DOHH2 (cell line): ENCODE data around the gene PLCB4.

Source experiments
- H3F3A ChIP-seq: fragments of 200-600 bp; sonication (generic), shearing (Covaris generic); 2 replicates; pipeline ENCODE4 v1.6.0; 2016; ENCODE audit warnings: antibody characterized with exemption, mild to moderate bottlenecking; ENCODE audit not compliant: control insufficient read depth, insufficient read depth
- H3K27ac ChIP-seq: fragments of 200-600 bp; sonication (generic); 2 replicates; pipeline ENCODE4 v1.5.1; 2014; ENCODE audit warnings: low read depth, mild to moderate bottlenecking, low read length, moderate library complexity
- H3K27me3 ChIP-seq: fragments of 200-600 bp; sonication (generic); 2 replicates; pipeline ENCODE4 v1.6.1; 2014; ENCODE audit warnings: mild to moderate bottlenecking, low read length, mixed read lengths; ENCODE audit not compliant: control insufficient read depth
- H3K36me3 ChIP-seq: fragments of 200-600 bp; sonication (generic); 2 replicates; pipeline ENCODE4 v1.6.1; 2014; ENCODE audit warnings: mild to moderate bottlenecking, low read length, moderate library complexity, mixed read lengths; ENCODE audit not compliant: control insufficient read depth
- H3K4me1 ChIP-seq: fragments of 200-600 bp; sonication (generic); 2 replicates; pipeline ENCODE4 v1.6.1; 2014; ENCODE audit warnings: mild to moderate bottlenecking, low read length, mixed read lengths; ENCODE audit not compliant: control insufficient read depth
- H3K4me2 ChIP-seq: fragments of 200-600 bp; sonication (generic); 2 replicates; pipeline ENCODE4 v1.6.0; 2014; ENCODE audit warnings: mild to moderate bottlenecking, low read length, moderate library complexity
- H3K4me3 ChIP-seq: fragments of 200-600 bp; sonication (generic); 2 replicates; pipeline ENCODE4 v1.5.1; 2014; ENCODE audit warnings: mild to moderate bottlenecking, low read length, mixed read lengths
- H3K79me2 ChIP-seq: fragments of 200-600 bp; sonication (generic); 2 replicates; pipeline ENCODE4 v1.6.1; 2014; ENCODE audit warnings: mild to moderate bottlenecking, low read length, mixed read lengths; ENCODE audit not compliant: control insufficient read depth
- H3K9me2 ChIP-seq: fragments of 200-600 bp; sonication (generic); replicated peaks from 2 replicates; pipeline ENCODE4 v1.6.1; 2014; ENCODE audit warnings: mild to moderate bottlenecking, low read length, mixed read lengths; ENCODE audit not compliant: control insufficient read depth
- H3K9me3 ChIP-seq: fragments of 200-600 bp; sonication (generic); 2 replicates; pipeline ENCODE4 v1.6.1; 2014; ENCODE audit warnings: antibody characterized with exemption, low read length, mixed read lengths; ENCODE audit not compliant: control insufficient read depth, insufficient read depth
- H4K20me1 ChIP-seq: fragments of 200-600 bp; sonication (generic); 2 replicates; pipeline ENCODE4 v1.6.0; 2014; ENCODE audit warnings: low read depth, mild to moderate bottlenecking, antibody characterized with exemption, low read length, moderate library complexity; ENCODE audit not compliant: control insufficient read depth, insufficient read depth
- EZH2phosphoT487 ChIP-seq: fragments of 200-600 bp; sonication (generic); IDR thresholded peaks from 2 replicates; pipeline ENCODE4 v1.6.1; 2017; ENCODE audit warnings: borderline replicate concordance, mild to moderate bottlenecking, antibody characterized with exemption, low read length, moderate library complexity, mixed read lengths
- TF ChIP-seq, protein P1 (sequence below): fragments of 200-600 bp; sonication (generic); IDR thresholded peaks from one replicate; pipeline ENCODE4 v1.5.1; 2014; ENCODE audit warnings: antibody characterized with exemption, mild to moderate bottlenecking, low read depth, low read length; ENCODE audit not compliant: poor library complexity, severe bottlenecking

PLCB4 gene

DNA sequence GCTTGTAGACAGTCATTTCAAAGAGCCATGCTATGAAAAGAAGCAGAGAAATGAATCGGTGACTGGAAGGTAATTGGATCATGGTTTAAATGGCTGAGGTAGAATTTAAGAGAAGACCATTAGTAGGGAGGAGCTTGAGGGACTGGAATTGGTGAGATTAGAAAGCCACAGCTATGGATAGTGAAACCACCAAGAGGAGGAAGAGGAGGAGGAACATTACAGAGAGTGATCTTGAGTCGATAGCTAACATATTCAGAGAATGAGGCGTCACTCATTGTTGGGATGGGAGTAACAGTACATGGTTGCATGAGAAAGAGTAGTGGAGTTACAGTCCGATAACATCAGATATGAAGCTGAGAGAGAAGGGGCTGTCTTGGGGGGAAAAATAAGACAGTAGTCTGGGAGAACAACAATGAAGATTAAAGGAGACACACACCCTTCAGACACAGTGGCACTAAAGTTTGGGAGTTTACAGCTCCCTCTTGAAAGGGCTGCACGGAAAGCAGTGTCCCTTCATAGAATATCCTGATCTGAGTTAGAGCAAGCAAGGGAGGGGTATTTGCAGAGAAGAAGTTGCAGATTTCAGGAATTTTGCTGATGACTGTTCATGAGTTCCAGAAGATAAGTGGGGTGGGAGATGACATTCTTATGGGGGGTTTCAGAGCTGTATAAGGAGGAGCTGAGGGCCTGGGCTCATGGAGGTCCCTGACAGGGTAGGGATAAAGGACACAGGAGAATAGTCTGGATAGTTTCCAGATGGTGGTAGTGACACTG lies 430.4 kb downstream of the PLCB4 start:
- Histone ChIP-seq H3K27me3 (no peaks in the 10 kb centered on the region), H3K9me3 (no peaks in the 10 kb centered on the region; the same call in 1 of the 2 replicates), H3K4me1 (no peaks in the 10 kb centered on the region), H3K4me3 (no peak overlapping the region), H3K27ac (no peak overlapping the region), H3K9me2 (no peaks in the 10 kb centered on the region), H3F3A (no peaks in the 10 kb centered on the region), H3K36me3 (no peaks in the 10 kb centered on the region), H3K4me2 (no peak overlapping the region), H4K20me1 (no peaks in the 10 kb centered on the region), H3K79me2 (no peaks in the 10 kb centered on the region)
- no peak for TF ChIP-seq EZH2phosphoT487
- TF ChIP-seq, protein P1, sequence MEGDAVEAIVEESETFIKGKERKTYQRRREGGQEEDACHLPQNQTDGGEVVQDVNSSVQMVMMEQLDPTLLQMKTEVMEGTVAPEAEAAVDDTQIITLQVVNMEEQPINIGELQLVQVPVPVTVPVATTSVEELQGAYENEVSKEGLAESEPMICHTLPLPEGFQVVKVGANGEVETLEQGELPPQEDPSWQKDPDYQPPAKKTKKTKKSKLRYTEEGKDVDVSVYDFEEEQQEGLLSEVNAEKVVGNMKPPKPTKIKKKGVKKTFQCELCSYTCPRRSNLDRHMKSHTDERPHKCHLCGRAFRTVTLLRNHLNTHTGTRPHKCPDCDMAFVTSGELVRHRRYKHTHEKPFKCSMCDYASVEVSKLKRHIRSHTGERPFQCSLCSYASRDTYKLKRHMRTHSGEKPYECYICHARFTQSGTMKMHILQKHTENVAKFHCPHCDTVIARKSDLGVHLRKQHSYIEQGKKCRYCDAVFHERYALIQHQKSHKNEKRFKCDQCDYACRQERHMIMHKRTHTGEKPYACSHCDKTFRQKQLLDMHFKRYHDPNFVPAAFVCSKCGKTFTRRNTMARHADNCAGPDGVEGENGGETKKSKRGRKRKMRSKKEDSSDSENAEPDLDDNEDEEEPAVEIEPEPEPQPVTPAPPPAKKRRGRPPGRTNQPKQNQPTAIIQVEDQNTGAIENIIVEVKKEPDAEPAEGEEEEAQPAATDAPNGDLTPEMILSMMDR, result no peak

- Histone ChIP-seq H3F3A (no peaks in the 10 kb centered on the region), H3K4me3 (no peak overlapping the region), H3K9me3 (no peaks in the 10 kb centered on the region; the same call in 1 of the 2 replicates), H3K9me2 (no peaks in the 10 kb centered on the region), H3K36me3 (no peaks in the 10 kb centered on the region), H4K20me1 (no peaks in the 10 kb centered on the region), H3K4me1 (no peaks in the 10 kb centered on the region), H3K27me3 (no peaks in the 10 kb centered on the region), H3K27ac (no peak overlapping the region), H3K79me2 (no peaks in the 10 kb centered on the region), H3K4me2 (no peak overlapping the region)
- TF ChIP-seq, protein P1, result no peak
- TF ChIP-seq EZH2phosphoT487, result no peak
These were observed 431.2 kb downstream of the PLCB4 start for GRCh38 chr20:9500121-9500520.

DNA sequence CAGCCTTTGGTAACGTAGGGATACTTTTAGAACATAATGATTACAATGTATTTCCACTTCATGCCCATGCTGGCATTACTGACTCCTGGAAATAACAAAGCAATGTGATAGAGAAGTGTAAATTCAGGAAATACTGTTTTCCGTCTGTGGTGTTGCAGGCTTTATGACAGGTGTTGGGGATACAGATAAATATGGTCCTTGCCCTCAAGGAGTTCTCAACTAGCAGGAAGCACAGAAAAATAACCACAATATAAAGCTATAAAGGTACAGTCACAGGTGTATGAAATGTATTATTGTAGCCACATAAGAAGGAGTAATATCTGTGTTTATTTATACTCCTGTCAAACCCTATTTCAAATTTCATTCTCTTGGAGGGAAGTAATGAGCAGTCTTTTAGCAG lies 432.6 kb downstream of the PLCB4 start:
- Histone ChIP-seq H3K4me2 (no peak overlapping the region), H3K27ac (no peak overlapping the region), H3K4me1 (no peaks in the 10 kb centered on the region), H4K20me1 (no peaks in the 10 kb centered on the region), H3K9me2 (no peaks in the 10 kb centered on the region), H3F3A (no peaks in the 10 kb centered on the region), H3K4me3 (no peak overlapping the region), H3K27me3 (no peaks in the 10 kb centered on the region), H3K9me3 (no peaks in the 10 kb centered on the region), H3K36me3 (no peaks in the 10 kb centered on the region), H3K79me2 (no peaks in the 10 kb centered on the region)
- TF ChIP-seq EZH2phosphoT487, result no peak
- TF ChIP-seq, protein P1, result no peak
